ENCODE results near the gene NSMCE1. TPM values are rescaled to one million over a fixed set of nuclear protein-coding genes. Genes with fewer than 3 reads are reported as not detected.

NSMCE1 gene
- total RNA-seq, 1 donor from 2014 or later = 25.8 TPM

DNA sequence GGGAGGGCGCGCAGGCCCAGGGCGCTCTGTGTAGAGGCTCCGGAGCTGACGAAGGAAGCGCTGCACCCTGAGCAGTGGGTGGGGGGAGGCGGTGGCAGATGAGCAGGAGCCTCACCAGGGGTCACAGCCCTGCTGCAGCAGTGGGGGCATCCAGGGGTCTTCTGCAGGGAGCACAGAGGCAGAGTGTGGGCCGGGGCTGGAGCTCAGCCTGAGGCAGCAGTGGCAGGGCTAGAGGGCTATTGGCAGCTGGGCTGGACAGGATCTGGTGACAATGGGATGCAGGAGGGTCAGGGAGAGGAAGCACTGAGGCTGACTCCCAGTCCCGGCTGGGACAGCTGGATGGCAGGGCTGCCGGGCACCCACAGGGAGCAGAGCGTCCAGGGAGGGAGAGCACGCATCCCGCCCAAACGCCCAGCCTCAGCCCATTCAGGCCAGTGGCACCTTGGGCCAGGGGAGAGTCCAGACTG is 44.3 kb downstream of the NSMCE1 start:
- no peak overlapping the region for H3K4me3 Mint-ChIP-seq
- peaks cover 8% of the 10 kb centered on the region for H3K4me1 Mint-ChIP-seq
- DNase-seq (ENCODE audit: low spot score in 2 of 2, unreplicated experiment in 2 of 2) = no peak
- no peaks in the 10 kb centered on the region for H3K9me3 Mint-ChIP-seq
- H3K27me3 Mint-ChIP-seq (ENCODE audit: low read depth) = no peaks in the 10 kb centered on the region
- H3K36me3 Mint-ChIP-seq = no peaks in the 10 kb centered on the region
- TF ChIP-seq, protein P1, sequence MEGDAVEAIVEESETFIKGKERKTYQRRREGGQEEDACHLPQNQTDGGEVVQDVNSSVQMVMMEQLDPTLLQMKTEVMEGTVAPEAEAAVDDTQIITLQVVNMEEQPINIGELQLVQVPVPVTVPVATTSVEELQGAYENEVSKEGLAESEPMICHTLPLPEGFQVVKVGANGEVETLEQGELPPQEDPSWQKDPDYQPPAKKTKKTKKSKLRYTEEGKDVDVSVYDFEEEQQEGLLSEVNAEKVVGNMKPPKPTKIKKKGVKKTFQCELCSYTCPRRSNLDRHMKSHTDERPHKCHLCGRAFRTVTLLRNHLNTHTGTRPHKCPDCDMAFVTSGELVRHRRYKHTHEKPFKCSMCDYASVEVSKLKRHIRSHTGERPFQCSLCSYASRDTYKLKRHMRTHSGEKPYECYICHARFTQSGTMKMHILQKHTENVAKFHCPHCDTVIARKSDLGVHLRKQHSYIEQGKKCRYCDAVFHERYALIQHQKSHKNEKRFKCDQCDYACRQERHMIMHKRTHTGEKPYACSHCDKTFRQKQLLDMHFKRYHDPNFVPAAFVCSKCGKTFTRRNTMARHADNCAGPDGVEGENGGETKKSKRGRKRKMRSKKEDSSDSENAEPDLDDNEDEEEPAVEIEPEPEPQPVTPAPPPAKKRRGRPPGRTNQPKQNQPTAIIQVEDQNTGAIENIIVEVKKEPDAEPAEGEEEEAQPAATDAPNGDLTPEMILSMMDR (IDR thresholded peaks at IDR 0.05; ENCODE audit: unreplicated experiment) = no peak
- no peak overlapping the region for H3K27ac Mint-ChIP-seq

DNA sequence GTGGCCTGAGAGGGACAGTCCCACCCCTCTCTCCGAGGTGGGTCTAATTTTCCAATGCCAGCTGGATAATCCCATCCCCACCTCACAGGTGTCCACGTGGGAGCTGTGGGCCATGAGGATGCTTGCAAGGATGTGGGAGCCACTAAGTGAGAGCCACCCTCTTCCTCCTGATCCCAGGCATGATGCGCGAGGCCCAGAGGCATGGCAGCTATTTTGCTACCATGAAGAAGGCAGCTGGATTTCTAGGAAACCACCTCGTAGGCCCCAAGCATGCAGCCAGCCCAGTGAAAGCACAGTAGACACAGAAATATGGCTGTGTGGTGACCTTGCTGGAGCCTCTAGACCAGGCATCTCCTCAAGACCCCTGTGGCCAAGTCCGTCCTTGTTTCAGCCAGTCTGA is 44.9 kb downstream of the NSMCE1 start:
- H3K9me3 Mint-ChIP-seq = no peaks in the 10 kb centered on the region
- TF ChIP-seq, protein P1 (IDR thresholded peaks at IDR 0.05; ENCODE audit: unreplicated experiment) = no peak
- DNase-seq (ENCODE audit: low spot score in 2 of 2, unreplicated experiment in 2 of 2) = no peak
- no peaks in the 10 kb centered on the region for H3K27me3 Mint-ChIP-seq (ENCODE audit: low read depth)
- H3K4me3 Mint-ChIP-seq = no peak overlapping the region
- no peak overlapping the region for H3K27ac Mint-ChIP-seq
- H3K36me3 Mint-ChIP-seq = no peaks in the 10 kb centered on the region
- H3K4me1 Mint-ChIP-seq = peaks cover 4% of the 10 kb centered on the region

- Mint-ChIP-seq H3K9me3 (no peaks in the 10 kb centered on the region), H3K4me3 (no peak overlapping the region), H3K36me3 (no peaks in the 10 kb centered on the region), H3K4me1 (peaks cover 4% of the 10 kb centered on the region), H3K27me3 (ENCODE audit: low read depth) (no peaks in the 10 kb centered on the region), H3K27ac (no peak overlapping the region)
- TF ChIP-seq, protein P1 (IDR thresholded peaks at IDR 0.05; ENCODE audit: unreplicated experiment) = no peak
- DNase-seq (ENCODE audit: low spot score in 2 of 2, unreplicated experiment in 2 of 2) = no peak
Observed at GRCh38 chr16:27223226-27223610, 45.4 kb downstream of the NSMCE1 start.

GRCh38 chr16:27222249-27223225 is 46.0 kb downstream of the NSMCE1 start:
- no peak for DNase-seq (ENCODE audit: low spot score in 2 of 2, unreplicated experiment in 2 of 2)

DNA sequence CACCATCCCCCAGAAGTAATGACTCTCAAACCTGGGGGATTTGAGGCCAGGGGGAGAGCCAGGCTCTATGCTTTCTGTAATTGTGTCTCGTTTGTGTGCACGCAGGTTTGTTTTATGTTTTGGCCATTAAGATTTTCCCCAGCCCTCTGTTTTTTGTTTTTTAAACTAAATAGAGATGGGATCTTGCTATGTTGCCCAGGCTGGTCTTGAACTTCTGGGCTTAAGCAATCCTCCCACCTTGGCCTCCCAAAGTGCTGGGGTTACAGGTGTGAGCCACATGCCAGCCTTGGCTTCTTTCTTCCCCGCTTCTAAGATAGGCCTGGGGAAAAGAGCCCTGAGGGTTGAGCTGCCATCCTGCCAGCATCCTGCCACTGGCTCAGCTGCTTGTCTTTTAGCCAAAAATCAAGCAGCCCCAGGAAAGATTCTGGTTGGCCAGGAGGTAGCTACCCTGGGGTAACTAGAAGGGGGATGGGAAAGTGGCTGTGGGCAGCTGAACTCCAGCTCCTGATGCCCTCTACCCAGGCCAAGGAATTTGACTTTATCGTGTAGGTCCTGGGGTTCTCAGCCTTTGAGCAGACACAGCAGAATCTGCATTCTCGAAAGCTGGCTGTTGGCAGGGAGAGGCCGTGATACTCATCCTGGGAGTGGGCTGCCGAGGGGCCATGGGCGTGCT is 46.9 kb downstream of the NSMCE1 start:
- peaks cover 4% of the 10 kb centered on the region for H3K4me1 Mint-ChIP-seq
- no peak for DNase-seq (ENCODE audit: low spot score in 2 of 2, unreplicated experiment in 2 of 2)
- TF ChIP-seq, protein P1 (IDR thresholded peaks at IDR 0.05; ENCODE audit: unreplicated experiment) = no peak
- peaks cover 2% of the 10 kb centered on the region for H3K36me3 Mint-ChIP-seq
- no peak overlapping the region for H3K4me3 Mint-ChIP-seq
- no peaks in the 10 kb centered on the region for H3K9me3 Mint-ChIP-seq
- no peak overlapping the region for H3K27ac Mint-ChIP-seq
- H3K27me3 Mint-ChIP-seq (ENCODE audit: low read depth) = no peaks in the 10 kb centered on the region

More at GRCh38 chr16:27222249-27223225, 46.0 kb downstream of the NSMCE1 start:
- Mint-ChIP-seq H3K4me1 (peaks cover 4% of the 10 kb centered on the region), H3K27me3 (ENCODE audit: low read depth) (no peaks in the 10 kb centered on the region), H3K36me3 (no peaks in the 10 kb centered on the region), H3K27ac (no peak overlapping the region), H3K4me3 (no peak overlapping the region), H3K9me3 (no peaks in the 10 kb centered on the region)
- TF ChIP-seq, protein P1 (IDR thresholded peaks at IDR 0.05; ENCODE audit: unreplicated experiment) = no peak

All from mesothelial cell of epicardium (in vitro differentiated cells).